Lower leg skin (tissue), 3 donors: ENCODE results near the gene CPLX3.

ENCODE experiments used
- POLR2A ChIP-seq, 2 donors: fragments of 450-650 bp; IDR thresholded peaks; one replicate each; pipeline ENCODE4 v1.6.1; 2016 to 2017; ENCODE audit warnings: antibody characterized with exemption in 2 of 2, mild to moderate bottlenecking in 1 of 2, moderate library complexity in 1 of 2
- TF ChIP-seq, protein P1 (sequence below), 3 donors: fragments of 450-650 bp; IDR thresholded peaks; one replicate each; pipeline ENCODE4 v1.5.1; 2016; ENCODE audit warnings: antibody characterized with exemption in 3 of 3, mild to moderate bottlenecking in 3 of 3, moderate library complexity in 2 of 3

DNA sequence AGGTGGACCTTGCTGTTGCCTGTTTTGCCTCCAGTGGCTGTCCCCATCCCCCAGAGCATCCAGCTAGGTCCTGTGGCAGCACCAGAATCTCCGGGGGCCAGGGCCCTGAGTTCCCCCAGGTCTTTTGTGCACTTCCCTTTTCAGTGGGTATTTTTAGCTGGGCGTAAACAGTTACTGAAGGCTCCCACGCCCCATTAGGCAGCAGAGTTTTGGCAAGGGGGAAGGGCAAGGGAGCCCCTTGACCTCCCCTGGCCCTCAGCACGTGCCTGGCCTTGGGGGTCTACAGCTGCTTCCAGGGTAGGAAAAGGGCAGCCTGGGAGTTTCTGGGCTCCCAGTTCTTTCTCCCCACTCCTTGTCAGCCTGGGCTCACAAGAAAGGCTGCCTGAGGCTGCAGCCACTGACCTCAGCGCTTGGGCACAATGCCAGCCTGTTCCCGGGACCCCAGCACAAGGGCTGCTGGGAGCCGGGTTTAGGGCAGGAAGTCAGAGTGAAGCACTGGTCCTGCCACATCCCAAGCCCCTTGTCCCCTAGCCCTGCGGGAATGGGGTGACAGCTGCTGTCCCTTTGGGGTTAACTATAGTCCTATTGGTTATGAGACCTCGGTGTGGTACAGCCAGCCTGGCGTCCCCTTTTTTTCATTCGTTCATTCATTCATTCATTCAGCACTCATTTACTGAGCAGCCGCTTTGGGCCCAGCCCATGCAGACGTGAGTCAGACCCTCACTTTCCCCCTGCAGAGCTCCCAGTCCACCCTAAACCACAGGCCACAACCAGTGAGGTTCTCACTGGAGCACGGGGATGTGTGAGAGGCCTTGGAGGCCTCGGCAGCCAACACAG is 36.1 kb upstream of the CPLX3 start:
- TF ChIP-seq, protein P1, sequence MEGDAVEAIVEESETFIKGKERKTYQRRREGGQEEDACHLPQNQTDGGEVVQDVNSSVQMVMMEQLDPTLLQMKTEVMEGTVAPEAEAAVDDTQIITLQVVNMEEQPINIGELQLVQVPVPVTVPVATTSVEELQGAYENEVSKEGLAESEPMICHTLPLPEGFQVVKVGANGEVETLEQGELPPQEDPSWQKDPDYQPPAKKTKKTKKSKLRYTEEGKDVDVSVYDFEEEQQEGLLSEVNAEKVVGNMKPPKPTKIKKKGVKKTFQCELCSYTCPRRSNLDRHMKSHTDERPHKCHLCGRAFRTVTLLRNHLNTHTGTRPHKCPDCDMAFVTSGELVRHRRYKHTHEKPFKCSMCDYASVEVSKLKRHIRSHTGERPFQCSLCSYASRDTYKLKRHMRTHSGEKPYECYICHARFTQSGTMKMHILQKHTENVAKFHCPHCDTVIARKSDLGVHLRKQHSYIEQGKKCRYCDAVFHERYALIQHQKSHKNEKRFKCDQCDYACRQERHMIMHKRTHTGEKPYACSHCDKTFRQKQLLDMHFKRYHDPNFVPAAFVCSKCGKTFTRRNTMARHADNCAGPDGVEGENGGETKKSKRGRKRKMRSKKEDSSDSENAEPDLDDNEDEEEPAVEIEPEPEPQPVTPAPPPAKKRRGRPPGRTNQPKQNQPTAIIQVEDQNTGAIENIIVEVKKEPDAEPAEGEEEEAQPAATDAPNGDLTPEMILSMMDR (IDR thresholded peaks at IDR 0.05): no peak
- TF ChIP-seq POLR2A (IDR thresholded peaks at IDR 0.05): no peak
